Activated CD8-positive, alpha-beta memory T cell treated with anti-CD3 and anti-CD28 coated beads, Interleukin-2, amount 50 U/mL, for 48 hours (primary cell): ENCODE data around the gene CD300A.

Experiments
- DNase-seq: peaks from one replicate; pipeline ENCODE4 v3.0.0-alpha.2; 2020

The CD300A gene

DNA sequence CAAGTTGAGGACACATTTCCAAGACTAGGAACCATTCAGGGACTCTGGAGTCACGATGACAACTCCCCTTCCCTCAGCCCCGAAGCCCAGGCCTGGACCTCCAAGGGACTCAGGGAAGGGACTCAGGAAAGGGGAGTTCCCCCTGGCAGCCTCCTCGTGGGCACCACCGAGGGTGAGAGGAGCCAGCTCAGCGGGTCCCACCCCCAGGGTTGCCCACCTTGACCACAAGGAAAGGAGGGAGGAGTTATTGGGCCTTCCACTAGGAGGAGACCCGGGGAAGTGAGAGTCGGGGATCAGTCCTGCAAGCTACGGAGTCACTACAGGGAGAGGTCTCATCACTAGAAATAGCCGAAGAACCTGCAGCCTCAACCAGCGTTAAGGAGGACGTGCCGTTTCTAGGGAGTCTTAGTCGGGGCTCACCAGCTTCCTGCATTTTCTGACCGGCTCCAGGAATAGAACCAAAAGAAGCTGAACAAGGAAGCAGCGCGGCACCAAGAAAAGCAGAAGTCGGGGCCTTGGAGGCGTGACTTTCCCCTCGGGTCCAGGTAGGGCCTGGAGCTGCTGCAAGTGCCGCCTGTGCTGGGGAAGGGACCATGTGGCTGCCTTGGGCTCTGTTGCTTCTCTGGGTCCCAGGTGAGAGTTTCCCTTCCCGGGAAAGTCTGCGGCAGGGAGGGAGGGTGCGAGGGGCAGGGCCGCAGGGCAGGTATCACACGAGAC lies at the start of gene CD300A:
TSS of gene CD300A (plus strand) at position 524 of the 717 bp plus-strand sequence. CDS start at position 594, 70 bp downstream.
- peak; percentile 63 for DNase-seq

GRCh38 chr17:74417178-74418045 lies 49.0 kb upstream of the CD300A start:
- DNase-seq: no peak

- DNase-seq: no peak
Measured at GRCh38 chr17:74419928-74420411, 46.5 kb upstream of the CD300A start.

DNA sequence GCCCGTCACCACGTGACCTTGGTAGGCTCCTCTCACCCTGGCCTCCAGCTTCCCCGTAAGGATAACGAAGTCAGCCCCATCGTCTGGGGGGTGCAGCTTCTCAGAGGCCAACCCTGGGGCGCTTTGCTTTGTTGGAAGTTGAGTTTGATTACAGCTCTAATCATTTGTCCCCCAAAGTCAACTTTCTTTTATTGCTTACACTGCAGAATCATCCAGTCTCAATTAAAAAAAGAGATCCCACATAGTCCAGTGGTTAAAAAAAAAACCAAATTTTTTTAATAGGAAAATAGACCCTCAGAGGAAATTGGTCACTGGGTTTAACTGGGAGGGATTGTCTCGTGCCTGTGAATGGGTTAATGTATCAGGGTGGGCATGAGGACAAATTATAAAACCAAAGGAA lies 42.3 kb upstream of the CD300A start:
- no peak for DNase-seq

- no peak for DNase-seq
Measured at GRCh38 chr17:74424657-74425056, 41.8 kb upstream of the CD300A start.

DNA sequence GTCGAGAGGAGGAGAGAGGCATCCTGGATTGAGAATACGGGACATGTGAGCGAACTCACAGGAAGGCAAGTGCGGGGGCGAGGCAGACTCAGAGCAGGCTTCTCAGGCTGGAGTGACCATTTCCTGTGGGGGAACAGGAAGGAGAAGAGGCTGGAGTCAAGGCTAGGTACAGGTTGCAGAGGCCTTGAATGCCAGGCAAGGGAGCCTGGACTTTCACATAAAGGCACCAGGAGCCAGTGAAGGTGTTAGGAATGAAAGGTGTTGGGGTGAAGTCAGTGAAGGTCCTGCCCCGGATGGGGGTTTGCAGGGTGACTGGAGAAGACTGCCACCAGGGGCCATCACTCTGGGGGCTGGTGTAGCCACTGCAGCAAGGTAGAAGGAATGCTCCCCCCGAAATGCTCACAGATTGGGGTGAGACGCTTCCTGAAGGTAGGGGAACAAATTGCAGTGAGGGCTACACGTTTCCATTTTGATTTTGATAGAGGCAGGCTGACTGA lies 39.8 kb upstream of the CD300A start:
- DNase-seq: no peak

GRCh38 chr17:74427048-74427762 lies 39.2 kb upstream of the CD300A start:
- no peak for DNase-seq

DNA sequence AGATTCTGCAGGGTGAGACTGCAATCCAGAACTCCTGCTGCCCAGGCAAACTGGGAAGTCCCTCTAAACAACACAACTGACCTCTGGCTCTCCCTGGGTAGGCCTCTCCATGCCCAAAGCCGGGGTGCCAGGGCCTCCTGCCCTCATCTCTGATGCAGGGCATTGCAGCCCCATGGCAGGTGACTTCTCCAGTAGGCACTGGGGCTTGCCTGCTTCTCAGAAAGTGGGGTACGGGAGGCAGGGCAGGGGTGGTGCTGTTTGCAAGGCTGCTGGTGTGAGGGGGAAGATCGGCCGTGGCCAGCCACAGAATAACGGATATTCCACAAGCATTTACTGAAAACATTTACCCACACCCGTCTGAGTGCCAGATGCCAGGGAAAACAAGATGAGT lies 38.7 kb upstream of the CD300A start:
- no peak for DNase-seq

- no peak for DNase-seq
Measured at GRCh38 chr17:74429604-74430384, 36.6 kb upstream of the CD300A start.

- no peak for DNase-seq
Measured at GRCh38 chr17:74430385-74430705, 36.1 kb upstream of the CD300A start.

DNA sequence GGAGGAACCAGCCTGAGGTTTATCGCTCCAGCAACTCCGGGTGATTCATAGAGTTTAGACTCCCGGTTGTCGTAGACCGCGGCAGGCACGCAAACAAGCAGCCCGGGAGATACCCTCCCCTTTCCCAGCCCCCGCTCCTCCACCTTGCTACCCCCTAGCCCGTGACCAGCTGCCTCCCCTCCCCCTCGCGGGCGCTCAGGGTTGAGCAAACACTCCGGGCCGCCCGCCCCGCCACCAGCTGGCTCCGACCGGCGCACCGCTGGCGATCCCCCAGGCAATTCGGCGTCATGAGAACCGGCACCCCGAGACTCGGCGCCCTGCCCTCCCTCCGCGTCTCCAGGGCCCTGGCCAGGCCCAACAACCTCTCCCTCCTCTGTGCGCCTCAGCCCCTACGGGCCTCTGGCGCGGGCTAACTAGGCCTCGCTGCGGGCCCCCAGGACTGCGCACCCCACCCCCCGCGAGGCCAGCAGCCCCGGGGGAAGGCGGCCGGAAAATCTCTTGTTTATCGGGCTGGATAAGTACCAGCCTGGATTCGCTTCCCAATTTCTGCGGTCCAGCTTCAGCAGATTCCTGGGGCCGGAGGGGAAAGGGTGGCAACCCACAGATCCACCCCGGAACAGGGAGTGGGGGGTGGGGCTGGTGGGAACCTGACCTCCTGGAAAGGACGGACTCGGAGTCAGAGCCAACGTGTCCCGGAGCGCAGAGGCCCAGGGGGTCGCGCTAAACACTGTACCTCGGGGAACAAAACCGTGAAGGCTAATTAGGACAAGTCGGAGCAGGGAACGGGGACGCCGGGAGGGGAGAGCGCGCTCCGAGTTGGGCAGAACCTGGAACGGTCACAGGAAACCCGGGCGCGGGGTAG lies 35.5 kb upstream of the CD300A start:
- DNase-seq: peak; percentile 65

DNA sequence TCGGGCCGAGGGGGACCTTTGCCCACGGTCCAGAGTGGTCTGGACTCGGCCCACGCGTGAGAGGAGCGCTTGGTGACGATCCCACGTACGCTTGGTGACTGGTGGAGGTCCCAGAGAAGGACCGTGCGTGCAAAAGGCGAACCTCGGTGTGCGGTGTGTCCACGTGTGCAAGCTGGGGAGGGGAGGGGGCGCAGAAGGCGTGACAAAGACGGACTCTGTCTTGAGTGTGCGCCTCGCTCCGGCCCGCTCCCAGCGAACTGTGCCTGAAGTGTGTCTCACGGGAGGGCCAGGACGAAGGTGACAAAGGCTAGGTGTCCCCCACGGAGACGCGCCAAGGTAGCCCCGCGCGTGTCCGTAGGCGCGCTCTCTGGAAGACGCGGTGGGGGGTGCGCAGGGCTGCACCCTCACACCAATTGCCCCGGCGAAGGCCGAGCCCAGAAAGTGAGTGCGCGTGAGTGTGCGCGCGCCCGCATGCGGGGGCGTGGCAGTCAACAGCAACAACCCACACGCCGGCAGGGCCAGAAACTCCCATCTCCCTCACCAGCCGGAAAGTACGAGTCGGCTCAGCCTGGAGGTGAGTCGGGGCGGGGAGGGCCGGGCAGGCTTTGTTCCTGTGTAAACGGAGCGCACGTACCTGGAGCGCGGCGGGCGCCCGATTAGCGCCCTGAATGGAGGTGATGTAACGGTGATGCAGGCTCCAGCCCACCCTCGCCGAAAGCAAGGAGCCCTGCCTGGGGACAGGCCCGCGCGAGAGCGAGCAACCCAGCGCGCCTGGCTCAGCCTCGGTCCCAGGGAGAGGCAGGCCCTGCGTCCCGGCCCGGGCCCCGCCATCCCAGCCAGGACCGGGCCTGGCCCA lies 34.6 kb upstream of the CD300A start, which contains the start of gene GPRC5C:
TSS of gene GPRC5C (plus strand) at position 521 of the 856 bp plus-strand sequence. CDS start 7,689 bp downstream, outside the sequence.
- peak; percentile 76 for DNase-seq

DNA sequence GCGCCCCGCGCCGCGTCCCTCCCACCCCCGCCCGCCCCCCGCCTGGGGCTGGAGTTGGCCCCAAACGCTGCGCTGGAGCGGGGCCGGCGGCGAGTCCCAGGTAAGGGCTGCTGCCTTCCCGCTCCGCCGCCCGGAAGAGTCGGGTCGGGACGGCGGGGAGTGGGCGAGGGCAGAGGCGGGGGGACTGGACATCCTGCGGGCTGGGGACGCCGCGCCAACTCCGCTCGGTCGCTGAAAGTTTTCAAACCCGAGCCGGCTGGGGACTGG lies 34.1 kb upstream of the CD300A start:
- no peak for DNase-seq

DNA sequence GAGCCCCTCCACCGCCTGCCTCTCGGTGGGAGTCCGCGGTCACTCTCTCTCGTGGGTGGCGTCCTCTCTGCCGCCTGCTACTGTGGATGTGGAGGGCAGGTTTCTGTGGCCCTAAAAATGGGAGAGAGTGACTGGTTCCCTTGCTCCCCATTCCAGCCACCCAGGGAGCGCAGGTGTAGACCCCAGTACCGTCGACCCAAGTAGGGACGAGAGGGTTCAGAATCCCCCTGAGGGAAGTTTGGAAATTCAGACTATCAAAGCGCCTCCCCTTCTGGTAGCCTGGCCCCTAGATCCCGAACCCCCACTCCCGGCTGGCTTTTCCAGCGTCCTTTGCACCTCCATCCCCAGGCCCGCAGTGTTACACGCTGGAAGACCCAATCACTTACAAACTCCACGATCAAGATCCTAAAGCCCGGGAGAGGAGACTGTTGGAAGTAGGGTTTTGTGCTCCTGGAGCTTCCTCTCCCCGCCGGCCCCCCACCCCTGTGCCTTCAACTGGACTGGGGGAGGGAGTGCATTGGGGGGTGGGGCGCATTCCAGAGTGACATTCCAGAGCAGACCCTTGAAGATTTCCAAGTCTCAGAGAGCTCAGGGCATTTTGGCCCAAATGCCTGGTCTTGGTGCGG lies 33.6 kb upstream of the CD300A start:
- no peak for DNase-seq

GRCh38 chr17:74433421-74434121 lies 32.9 kb upstream of the CD300A start:
- no peak for DNase-seq

GRCh38 chr17:74435775-74436359 lies 30.6 kb upstream of the CD300A start:
- DNase-seq: no peak

GRCh38 chr17:74437702-74438101 lies 28.7 kb upstream of the CD300A start:
- DNase-seq: no peak

DNA sequence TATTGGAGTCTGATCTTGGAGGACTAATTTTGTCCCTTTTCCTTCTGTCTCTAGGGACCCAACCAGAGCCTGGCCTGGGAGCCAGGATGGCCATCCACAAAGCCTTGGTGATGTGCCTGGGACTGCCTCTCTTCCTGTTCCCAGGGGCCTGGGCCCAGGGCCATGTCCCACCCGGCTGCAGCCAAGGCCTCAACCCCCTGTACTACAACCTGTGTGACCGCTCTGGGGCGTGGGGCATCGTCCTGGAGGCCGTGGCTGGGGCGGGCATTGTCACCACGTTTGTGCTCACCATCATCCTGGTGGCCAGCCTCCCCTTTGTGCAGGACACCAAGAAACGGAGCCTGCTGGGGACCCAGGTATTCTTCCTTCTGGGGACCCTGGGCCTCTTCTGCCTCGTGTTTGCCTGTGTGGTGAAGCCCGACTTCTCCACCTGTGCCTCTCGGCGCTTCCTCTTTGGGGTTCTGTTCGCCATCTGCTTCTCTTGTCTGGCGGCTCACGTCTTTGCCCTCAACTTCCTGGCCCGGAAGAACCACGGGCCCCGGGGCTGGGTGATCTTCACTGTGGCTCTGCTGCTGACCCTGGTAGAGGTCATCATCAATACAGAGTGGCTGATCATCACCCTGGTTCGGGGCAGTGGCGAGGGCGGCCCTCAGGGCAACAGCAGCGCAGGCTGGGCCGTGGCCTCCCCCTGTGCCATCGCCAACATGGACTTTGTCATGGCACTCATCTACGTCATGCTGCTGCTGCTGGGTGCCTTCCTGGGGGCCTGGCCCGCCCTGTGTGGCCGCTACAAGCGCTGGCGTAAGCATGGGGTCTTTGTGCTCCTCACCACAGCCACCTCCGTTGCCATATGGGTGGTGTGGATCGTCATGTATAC lies 26.5 kb upstream of the CD300A start:
- DNase-seq: no peak
